Germinal center (tissue), 1 donor: ENCODE results near the gene EPOP.
"Not testable (repeated sequence)": the region's sequence is repeated elsewhere in the genome, so short reads cannot be mapped to it uniquely, and the experiment has no call there.

ENCODE experiments used
- DNase-seq: peaks from one replicate; pipeline ENCODE4 v3.0.0; 2012; ENCODE audit warnings: mixed read lengths, low spot score

Gene EPOP

DNA sequence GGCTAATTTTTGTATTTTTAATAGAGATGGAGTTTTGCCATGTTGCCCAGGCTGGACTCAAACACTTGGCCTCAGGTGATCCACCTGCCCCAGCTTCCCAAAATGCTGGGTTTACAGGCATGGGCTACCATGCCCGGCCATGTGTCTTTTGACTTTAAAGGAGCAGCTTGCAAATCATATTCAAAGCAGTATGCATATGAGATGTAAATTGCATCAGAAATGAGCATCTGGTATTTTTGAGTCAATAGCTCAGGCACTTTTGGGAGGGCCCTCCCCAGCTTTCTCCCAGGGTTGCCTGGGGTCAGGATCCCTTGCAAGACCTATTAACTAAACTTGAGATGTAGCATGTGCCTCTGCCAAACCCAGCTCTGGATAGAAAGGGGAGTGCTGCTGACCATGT, 21.5 kb downstream of the EPOP start:
- DNase-seq: no peak

DNA sequence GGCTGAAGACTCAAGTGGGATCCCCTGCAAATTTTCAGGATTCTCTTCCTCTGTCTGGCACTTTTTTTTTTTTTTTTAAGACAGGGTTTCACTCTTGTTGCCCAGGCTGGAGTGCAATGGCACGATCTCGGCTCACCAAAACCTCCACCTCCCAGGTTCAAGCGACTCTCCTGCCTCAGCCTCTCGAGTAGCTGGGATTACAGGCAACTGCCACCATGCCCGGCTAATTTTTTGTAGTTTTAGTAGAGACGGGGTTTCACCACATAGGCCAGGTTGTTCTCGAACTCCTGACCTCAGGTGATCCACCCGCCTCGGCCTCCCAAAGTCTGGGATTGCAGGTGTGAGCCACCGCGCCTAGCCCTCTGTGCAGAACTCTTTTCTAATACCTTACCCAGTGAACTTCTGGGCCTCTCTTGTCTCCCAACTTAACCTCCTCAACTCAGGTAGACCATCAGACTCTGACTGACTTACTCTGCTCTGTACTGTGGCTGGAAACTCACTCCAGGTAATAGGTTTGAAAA, 24.0 kb downstream of the EPOP start:
- DNase-seq: not testable (repeated sequence)

DNA sequence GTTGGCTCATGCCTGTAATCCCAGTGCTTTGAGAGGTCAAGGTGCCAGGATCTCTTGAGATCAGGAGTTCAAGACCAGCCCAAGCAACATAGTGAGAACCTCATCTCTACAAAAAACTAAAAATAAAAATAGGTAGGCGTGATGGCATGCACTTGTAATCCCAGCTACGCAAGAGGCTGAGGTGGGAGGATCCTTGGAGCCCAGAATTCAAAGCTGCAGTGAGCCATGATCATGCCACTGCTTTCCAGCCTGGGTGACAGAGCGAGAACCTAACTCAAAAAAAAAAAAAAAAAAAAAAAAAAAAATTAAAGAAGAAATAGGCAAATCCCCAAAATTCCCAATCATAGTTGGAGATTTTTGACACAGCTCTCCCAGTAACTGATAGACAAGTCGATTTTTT, 36.8 kb downstream of the EPOP start:
- no peak for DNase-seq

DNA sequence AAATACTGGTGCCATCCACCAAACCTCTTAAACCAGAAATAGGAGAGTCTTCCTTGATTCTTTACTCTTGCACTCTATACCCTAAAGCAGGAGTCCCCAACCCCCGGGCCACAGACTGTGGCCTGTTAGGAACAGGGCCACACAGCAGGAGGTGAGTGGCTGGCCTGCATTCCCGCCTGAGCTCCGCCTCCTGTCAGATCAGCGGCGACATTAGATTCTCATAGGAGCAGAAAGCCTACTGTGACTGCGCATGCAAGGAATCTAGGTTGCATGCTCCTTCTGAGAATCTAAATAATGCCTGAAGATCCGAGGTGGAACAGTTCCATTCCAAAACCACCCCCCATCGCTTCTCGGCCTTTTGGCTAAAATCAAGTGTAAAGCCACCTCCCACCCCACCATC, 38.7 kb downstream of the EPOP start:
- DNase-seq: no peak

DNA sequence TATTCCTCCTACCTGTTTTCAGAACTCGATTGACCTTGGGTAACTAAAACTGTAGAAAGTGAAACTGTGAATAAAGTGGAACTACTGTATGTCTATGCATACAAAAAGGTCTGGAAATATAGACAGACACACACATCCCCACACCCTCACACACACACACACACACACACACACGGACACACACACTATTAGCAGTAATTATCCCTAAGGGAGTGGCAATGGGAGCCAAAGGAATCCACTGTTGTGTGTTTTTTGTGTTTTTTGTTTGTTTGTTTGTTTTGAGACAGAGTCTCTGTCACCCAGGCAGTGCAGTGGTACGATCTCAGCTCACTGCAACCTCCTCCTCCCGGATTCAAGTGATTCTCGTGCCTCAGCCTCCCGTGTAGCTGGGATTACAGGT, 42.4 kb downstream of the EPOP start:
- DNase-seq: no peak

DNA sequence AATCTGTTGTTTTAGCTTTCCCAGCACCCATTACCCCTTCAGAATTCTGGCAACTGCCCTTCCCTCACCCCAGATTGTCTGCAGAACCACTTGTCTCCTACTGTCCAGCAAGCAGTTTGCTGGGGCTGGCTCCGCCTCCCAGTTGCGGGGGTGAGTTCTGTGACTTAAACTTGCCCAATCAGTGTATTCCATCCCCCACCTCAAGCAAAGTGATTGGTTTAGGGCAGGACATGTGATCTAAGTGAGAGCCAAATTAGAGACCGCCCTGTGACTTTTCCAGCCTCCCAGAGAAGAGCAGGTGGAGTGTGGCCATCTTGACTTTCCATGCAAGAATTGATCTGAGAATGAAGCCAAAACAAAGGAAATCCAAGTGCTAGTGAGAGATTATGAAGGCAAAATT, 46.3 kb downstream of the EPOP start:
- no peak for DNase-seq

DNA sequence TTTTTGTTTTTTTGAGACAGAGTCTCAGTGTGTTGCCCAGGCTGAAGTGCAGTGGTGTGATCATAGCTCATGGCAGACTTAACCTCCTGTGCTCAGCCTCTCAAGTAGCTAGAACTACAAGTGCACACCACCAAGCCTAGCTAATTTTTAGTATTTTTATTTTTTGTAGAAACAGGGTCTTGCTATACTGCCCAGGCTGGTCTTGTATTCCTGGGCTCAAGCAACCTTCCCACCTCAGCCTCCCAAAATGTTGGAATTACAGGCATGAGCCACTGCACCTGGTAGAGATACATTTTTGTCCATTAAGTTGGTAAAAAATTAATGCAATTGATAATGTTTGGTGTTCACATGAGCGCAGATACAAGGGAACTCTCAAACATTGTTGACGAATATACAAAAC, 46.8 kb downstream of the EPOP start:
- no peak for DNase-seq

DNA sequence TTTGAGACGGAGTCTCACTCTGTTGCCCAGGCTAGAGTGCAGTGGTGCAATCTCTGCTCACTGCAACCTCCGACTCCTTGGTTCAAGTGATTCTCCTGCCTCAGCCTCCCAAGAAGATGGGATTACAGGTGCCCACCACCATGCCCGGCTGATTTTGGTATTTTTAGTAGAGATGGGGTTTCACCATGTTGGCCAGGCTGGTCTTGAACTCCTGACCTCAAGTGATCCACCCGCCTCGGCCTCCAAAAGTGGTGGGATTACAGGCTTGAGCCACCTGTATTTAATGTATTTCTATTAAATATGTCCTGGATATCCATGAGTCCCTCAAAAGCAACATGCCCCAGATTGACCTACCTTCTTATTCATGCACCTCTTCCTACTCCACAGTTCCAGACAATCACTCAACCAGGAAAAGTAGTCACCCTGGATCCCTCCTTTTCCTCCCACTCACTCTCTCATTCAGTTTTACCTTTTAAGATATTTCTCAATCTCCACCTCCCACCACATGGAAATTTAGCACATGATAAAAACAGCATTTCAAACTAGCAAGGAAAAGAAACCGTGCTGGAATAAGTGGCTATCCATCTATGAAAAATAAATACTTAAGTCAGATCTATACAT, 48.0 kb downstream of the EPOP start:
- not testable (repeated sequence) for DNase-seq

DNA sequence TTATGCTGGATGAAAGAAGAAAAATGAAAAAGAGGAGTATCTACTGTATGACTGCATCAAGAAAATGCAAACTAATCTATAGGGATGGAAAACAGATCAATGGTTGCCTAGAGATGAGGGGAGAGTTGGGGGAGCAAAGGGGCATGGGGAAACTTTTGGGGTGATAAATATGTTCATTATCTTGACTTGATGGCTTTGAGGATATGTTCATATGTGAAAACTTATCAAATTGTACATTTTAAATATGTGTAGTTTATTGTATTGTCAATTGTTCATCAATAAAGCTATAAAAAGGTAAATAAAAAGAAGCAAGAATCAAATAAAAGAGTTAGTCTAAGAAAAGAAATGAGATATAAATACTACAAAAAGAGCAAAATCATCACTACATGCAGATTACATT, 49.3 kb downstream of the EPOP start:
- no peak for DNase-seq

DNA sequence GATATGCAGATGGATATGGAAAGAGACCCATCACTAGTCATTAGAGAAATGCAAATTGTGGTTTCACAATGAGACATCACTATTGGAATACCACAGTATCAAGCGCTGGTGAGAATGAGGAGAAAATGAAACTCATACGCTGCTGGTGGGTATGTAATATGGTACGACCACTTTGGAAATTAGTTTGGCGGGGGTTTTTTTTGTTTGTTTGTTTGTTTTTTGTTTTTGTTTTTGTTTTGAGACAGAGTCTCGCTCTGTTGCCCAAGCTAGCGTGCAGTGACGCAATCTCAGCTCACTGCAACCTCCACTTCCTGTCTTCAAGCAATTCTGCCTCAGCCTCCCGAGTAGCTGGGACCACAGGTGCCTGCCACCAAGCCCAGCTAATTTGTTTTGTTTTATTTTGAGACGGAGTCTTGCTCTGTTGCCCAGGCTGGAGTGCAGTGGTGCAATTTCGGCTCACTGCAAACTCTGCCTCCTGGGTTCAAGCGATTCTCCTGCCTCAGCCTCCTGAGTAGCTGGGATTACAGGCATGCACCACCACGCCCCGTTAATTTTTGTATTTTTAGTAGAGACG, 49.9 kb downstream of the EPOP start:
- not testable (repeated sequence) for DNase-seq
